Ascending aorta (tissue), 2 donors: ENCODE data around the gene NGB. TPM values are rescaled to one million over a fixed set of nuclear protein-coding genes. Genes with fewer than 3 reads are reported as not detected.
A peak's percentile ranks its signal among the peaks of the same experiment; 100 is the strongest.
"Not testable (repeated sequence)": the region's sequence is repeated elsewhere in the genome, so short reads cannot be mapped to it uniquely, and the experiment has no call there.

ENCODE experiments used
- DNase-seq, 2 donors: peaks; one replicate each; pipeline ENCODE4 v3.0.0-alpha.2; 2019; ENCODE audit warnings: low spot score in 2 of 2
- H3K27ac ChIP-seq, 2 donors: fragments of 200-600 bp; sonication (generic); one replicate each; pipeline ENCODE4 v1.5.1; 2016 to 2017; ENCODE audit warnings: mild to moderate bottlenecking in 1 of 2
- H3K27me3 ChIP-seq: fragments of 200-600 bp; sonication (generic); one replicate; pipeline ENCODE4 v1.5.1; 2017
- H3K36me3 ChIP-seq, 2 donors: fragments of 200-600 bp; sonication (generic); one replicate each; pipeline ENCODE4 v1.5.1; 2016
- H3K4me1 ChIP-seq, 2 donors: fragments of 200-600 bp; sonication (generic); one replicate each; pipeline ENCODE4 v1.5.1; 2016 to 2017; ENCODE audit warnings: mild to moderate bottlenecking in 1 of 2
- H3K4me3 ChIP-seq, 2 donors: fragments of 200-600 bp; sonication (generic); one replicate each; pipeline ENCODE4 v1.5.1; 2016 to 2017; ENCODE audit warnings: mild to moderate bottlenecking in 1 of 2
- H3K9me3 ChIP-seq, 2 donors: fragments of 200-600 bp; sonication (generic); one replicate each; pipeline ENCODE4 v1.5.1; 2016
- intact Hi-C: fragments of 100-400 bp; cut with DNase I; formaldehyde crosslinking; loops from one replicate; pipeline ENCODE4 v1.15.1; 2023
- total RNA-seq: library from RNA; depleted of rRNA; stranded (reverse); fragments of >200 nt; gene quantifications from one replicate; pipeline ENCODE4 v1.1.0, GENCODE V29; 2016
- TF ChIP-seq, protein P1 (sequence below), 3 experiments: fragments of 200-600 bp in 2 of 3; fragments of 450-650 bp in 1 of 3; sonication (generic) in 2 of 3; IDR thresholded peaks; one replicate each; pipeline ENCODE4 v1.5.1; 2016 to 2019; ENCODE audit warnings: antibody characterized with exemption in 3 of 3, mild to moderate bottlenecking in 1 of 3, moderate library complexity in 1 of 3

NGB gene, protein sequence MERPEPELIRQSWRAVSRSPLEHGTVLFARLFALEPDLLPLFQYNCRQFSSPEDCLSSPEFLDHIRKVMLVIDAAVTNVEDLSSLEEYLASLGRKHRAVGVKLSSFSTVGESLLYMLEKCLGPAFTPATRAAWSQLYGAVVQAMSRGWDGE
- not detected for total RNA-seq

DNA sequence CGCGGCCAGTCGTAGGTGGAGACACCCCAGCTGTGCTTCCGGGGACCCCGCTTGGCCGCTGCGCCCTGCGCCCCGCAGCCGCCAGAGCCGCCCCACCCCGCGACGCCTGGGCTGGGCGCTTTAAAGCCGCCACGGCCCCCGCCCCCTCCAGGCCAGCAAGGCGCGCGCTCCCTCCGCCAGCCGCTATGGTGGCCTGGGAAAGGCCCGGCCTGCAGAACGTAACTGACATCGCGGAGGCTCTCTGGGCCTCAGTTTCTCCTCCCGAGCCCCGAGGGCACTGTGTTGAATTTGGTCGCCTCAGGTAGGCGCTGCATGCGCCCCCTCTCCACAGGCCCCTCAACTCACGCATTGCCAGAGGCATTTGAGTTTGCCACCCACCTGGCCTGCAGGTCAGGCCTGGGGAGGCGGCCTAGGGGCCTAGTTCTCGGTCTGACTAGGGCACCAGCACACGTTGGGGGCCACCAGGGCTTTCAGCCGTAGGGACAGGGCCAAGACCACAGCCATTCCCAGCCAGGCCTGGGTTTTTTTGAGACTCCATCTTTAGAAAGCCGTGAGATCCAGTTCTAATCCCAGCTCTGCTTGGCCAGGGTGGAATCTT is at the start of gene NGB:
Gene NGB (minus strand): TSS at position 94 of the 598 bp plus-strand sequence. CDS start 269 bp downstream, outside the sequence.
- TF ChIP-seq, protein P1, sequence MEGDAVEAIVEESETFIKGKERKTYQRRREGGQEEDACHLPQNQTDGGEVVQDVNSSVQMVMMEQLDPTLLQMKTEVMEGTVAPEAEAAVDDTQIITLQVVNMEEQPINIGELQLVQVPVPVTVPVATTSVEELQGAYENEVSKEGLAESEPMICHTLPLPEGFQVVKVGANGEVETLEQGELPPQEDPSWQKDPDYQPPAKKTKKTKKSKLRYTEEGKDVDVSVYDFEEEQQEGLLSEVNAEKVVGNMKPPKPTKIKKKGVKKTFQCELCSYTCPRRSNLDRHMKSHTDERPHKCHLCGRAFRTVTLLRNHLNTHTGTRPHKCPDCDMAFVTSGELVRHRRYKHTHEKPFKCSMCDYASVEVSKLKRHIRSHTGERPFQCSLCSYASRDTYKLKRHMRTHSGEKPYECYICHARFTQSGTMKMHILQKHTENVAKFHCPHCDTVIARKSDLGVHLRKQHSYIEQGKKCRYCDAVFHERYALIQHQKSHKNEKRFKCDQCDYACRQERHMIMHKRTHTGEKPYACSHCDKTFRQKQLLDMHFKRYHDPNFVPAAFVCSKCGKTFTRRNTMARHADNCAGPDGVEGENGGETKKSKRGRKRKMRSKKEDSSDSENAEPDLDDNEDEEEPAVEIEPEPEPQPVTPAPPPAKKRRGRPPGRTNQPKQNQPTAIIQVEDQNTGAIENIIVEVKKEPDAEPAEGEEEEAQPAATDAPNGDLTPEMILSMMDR (IDR thresholded peaks at IDR 0.05) = no peak
- intact Hi-C loops = no loop called here
- no peak within 1 kb of the TSS for H3K4me3 ChIP-seq
- peaks cover 0 to 4% of the 10 kb centered on the region in 2 donors for H3K9me3 ChIP-seq
- H3K27ac ChIP-seq = no peak within 1 kb of the TSS
- no peaks in the 10 kb centered on the region for H3K4me1 ChIP-seq
- H3K27me3 ChIP-seq = no peaks in the 10 kb centered on the region
- DNase-seq = no peak
- H3K36me3 ChIP-seq = peaks cover 0 to 5% of the 10 kb centered on the region in 2 donors

DNA sequence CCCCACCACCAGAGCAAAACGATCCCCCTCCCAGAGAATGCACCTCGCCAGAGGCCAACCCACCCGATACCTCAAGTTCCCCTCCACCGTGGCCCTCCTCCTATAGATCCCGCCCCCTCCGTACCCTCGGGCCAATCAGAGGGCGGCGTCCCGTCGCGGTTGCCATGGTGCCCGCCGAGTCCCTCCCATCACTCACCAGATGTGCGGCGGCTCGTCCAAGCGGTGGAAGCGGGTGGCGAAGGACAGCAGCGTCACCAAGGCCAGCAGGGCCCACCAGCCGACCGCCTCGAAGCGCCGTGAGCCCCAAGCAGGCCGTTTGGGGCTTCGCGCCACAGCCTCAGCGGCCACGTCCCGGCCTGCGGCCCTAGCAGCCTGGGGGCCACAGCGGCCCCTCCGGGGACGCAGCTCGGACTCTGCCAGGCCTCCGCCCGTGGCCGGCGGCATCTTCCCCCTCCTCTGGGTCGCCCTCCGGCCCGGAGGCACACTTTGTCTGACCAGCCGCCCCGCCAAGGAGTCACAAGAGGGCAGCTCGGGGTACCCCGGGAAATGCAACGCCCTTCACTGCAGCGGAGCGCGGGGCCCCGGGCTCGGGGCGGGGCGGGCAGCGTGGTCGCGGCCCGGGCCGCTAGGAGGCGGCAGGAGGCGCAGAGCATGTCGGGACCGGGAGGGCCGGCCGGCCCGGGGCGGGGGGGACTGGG is 49.4 kb upstream of the NGB start, which contains the start of gene POMT2:
Gene POMT2 (minus strand): TSS at position 646 of the 698 bp plus-strand sequence. CDS start 202 bp downstream, at position 444.
- peaks cover 0 to 11% of the 10 kb centered on the region in 2 donors for H3K4me1 ChIP-seq
- H3K4me3 ChIP-seq = peak within 1 kb of the TSS; percentile 76 to 99
- H3K36me3 ChIP-seq = no peaks in the 10 kb centered on the region
- no peaks in the 10 kb centered on the region for H3K27me3 ChIP-seq
- peak within 1 kb of the TSS; percentile 94 to 97 for H3K27ac ChIP-seq
- intact Hi-C loops = loop anchor here (2.0 to 5.0 kb wide), 5 partner anchors 222 to 508 kb away; partner anchors contain the start of genes ALKBH1, ANGEL1, CIPC and SLIRP
- no peaks in the 10 kb centered on the region for H3K9me3 ChIP-seq
- DNase-seq = peak; percentile 80 to 97
- TF ChIP-seq, protein P1 (IDR thresholded peaks at IDR 0.05) = peak in 1 of 3 experiments; percentile 56

DNA sequence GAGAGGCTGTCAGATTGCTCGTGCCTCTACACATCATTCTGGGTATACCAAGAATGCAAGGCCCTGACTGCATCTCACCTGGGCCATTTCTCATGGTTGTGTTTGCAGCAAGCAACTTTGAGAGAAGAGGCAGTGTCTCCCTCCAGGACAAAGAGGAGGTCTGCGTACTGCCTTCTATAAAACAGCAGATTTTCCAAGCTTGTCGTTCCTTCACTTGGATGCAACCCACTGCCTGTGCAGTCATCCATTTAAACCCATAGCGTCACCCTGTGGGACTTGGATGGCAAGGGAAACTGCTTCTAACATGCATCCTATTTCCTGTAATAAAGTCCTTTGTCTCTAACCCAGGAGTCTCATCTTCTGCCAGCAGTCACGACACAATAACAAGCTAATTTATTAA is 48.4 kb upstream of the NGB start:
- intact Hi-C loops = loop anchor here (2.0 to 10.0 kb wide), 2 partner anchors 165 to 481 kb away; partner anchors contain the start of gene ADCK1
- Histone ChIP-seq H3K27me3 (no peaks in the 10 kb centered on the region), H3K27ac (no peak overlapping the region), H3K4me3 (peak overlapping the region in 1 of 2 donors; percentile 99), H3K36me3 (no peaks in the 10 kb centered on the region), H3K9me3 (no peaks in the 10 kb centered on the region), H3K4me1 (peaks cover 0 to 11% of the 10 kb centered on the region in 2 donors)
- DNase-seq = no peak
- TF ChIP-seq, protein P1 (IDR thresholded peaks at IDR 0.05) = no peak

DNA sequence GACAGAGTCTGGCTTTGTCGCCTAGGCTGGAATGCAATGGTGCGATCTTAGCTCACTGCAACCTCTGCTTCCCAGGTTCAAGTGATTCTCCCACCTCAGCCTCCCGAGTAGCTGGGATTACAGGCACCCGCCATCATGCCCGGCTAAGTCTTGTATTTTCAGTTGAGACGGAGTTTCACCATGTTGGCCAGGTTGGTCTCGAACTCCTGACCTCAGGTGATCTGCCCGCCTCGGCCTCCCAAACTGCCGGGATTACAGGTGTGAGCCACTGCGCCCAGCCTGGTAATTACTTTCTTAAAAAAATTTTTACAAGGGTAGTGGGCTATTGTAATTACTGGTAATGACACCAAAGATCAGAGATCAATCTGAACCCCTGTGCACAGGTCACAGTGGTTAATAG is 47.8 kb upstream of the NGB start:
- H3K27ac ChIP-seq, H3K27me3 ChIP-seq, H3K36me3 ChIP-seq, H3K4me3 ChIP-seq, DNase-seq, H3K9me3 ChIP-seq: not testable (repeated sequence)
- intact Hi-C loops = loop anchor here (2.0 to 10.0 kb wide), 2 partner anchors 164 to 482 kb away; partner anchors contain the start of gene ADCK1
- peaks cover 0 to 11% of the 10 kb centered on the region in 2 donors for H3K4me1 ChIP-seq

DNA sequence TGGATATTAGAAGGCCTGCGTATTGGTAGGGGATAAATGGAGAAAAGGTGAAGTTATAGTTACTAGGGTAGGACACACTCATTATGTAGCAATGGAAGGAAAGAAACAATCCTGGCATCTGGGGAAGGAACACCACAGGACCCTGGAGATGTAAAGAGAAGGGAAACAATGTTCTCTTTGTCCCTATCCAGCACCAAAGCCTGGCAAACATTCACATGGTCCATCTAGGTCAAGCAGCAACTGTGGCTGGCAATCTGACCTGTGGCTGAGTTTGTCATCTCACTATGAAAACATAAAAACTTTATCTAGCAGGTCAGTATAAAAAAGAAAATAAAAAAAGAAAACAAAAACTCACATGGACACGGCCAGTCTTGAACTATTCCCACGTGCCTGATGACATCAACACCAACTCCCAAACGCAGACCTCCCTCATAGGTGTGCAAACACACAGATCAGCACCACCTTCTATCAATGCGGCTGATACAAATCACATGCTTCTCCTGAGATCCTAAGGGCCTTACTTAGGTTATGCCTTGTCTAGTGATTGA is 47.1 kb upstream of the NGB start:
- Histone ChIP-seq H3K27me3 (no peaks in the 10 kb centered on the region), H3K27ac (no peak overlapping the region), H3K9me3 (no peaks in the 10 kb centered on the region), H3K4me3 (no peak overlapping the region), H3K4me1 (peaks cover 0 to 11% of the 10 kb centered on the region in 2 donors), H3K36me3 (no peaks in the 10 kb centered on the region)
- TF ChIP-seq, protein P1 (IDR thresholded peaks at IDR 0.05) = no peak
- intact Hi-C loops = loop anchor here (2.0 to 10.0 kb wide), 2 partner anchors 163 to 483 kb away; partner anchors contain the start of gene ADCK1
- DNase-seq = no peak
